Caki2 (cell line): Measurements from ENCODE around the gene SLX4IP. TPM values are rescaled to one million over a fixed set of nuclear protein-coding genes. Genes with fewer than 3 reads are reported as not detected.

Experiments
- DNase-seq: peaks from one replicate; pipeline ENCODE4 v3.0.0-alpha.2; 2015; ENCODE audit warnings: low read depth
- in situ Hi-C: cut with HindIII; loops from 2 replicates; pipeline ENCODE4 v1.10.0; 2016; ENCODE audit warnings: low sequenced_read_pairs, low pct_unique_long_range_greater_than_20kb, mixed read lengths
- total RNA-seq: library from RNA; depleted of rRNA; stranded (reverse); fragments of >200 nt; shearing (Covaris generic); gene quantifications from 2 replicates; pipeline ENCODE4 v1.2.3, GENCODE V29; 2014; ENCODE audit warnings: low replicate concordance

SLX4IP gene
- total RNA-seq, 1 experiment from 2014 or later: 2.3 TPM

DNA sequence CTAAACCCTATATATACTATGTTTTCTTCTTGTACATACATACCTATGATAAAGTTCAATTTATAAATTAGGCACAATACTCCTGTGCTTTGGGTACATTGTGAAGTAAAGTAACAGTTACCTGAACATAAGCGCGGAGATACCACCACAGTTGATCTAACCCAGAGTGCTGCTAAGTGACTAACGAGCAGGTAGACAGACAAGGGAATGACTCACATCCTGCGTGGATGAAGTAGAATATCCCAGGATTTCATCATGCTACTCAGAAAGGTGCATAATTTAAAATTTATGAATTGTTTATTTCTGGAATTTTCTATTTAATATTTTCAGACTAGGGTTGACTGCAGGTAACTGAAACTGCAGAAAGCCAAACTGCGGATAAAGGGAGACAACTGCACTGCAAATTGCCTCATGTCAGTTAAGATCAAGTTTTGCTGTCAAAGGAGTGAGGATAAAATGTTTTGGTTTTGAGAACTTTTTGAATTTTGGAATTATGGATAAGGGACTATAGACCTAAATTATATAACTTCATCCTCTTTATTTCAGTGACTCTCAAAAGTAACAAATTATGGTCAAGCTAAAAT, 15.5 kb upstream of the SLX4IP start:
- peak; percentile 47 for DNase-seq
- in situ Hi-C loops: no loop called here

- no peak for DNase-seq
- in situ Hi-C loops: no loop called here
Measured at GRCh38 chr20:10423735-10424134, 11.4 kb upstream of the SLX4IP start.

GRCh38 chr20:10427060-10427692, 7.9 kb upstream of the SLX4IP start:
- in situ Hi-C loops: no loop called here
- DNase-seq: peak; percentile 63

DNA sequence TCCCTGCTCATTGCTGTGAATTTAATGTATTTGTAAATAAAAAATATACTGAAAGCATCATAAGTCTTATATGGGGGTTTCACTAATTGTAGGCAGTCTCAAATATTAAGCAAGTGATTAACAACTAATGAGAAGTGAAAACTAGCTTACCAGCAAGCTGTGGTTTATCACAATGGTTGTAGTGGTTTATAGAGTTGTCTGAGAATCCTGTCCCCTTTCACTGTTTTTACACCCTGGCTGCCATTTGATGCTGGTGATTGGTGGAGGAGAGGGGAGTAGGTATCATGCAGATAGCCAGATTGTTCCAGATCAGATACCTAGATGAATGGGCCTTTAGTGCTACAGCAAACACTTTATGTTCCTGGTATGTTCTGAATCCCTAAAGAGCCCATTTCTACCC, 7.1 kb upstream of the SLX4IP start:
- DNase-seq: no peak
- in situ Hi-C loops: no loop called here

- no peak for DNase-seq
- in situ Hi-C loops: no loop called here
Measured at GRCh38 chr20:10429443-10429981, 5.6 kb upstream of the SLX4IP start.

- no peak for DNase-seq
- in situ Hi-C loops: no loop called here
Measured at GRCh38 chr20:10430000-10430466, 5.1 kb upstream of the SLX4IP start.

DNA sequence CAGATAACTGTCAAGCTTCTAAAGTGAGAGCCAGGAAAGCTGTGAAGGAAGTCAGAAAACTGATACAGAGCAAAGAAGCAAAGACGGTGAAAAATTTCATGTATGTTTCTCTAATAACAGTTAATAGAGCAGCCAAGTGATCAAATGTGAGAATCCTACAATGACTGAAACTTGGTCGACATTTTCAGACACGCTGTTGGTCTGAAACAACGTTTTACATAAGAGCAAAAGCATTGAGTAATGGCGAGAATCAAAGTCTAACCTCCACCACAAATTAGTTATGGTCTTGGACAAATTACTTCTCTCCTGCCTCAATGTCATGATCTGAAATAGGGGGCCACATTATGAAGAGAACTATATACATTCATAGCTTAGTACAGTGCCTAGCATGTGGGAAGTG, 4.4 kb upstream of the SLX4IP start:
- in situ Hi-C loops: no loop called here
- DNase-seq: no peak

DNA sequence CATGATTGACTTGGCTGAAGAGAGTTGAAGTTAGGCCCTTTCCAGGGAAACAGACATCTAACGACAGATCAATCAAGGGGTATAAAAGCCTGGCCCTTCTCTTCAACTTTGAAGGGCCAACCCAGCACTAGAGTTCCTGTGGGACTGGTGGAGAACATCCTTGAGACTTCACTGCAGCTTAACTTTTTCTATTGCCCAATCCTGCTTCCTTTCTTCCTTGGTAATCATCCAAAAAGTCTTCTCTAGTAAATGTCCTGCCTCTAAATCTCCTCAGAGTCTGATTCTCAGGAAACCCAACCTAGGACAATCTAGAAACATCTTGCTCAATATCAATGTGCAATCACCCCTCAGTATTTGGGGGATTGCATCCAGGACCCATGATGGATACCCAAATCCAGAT, 3.0 kb upstream of the SLX4IP start:
- in situ Hi-C loops: no loop called here
- DNase-seq: no peak

GRCh38 chr20:10433014-10433622, 2.0 kb upstream of the SLX4IP start:
- in situ Hi-C loops: no loop called here
- no peak for DNase-seq

DNA sequence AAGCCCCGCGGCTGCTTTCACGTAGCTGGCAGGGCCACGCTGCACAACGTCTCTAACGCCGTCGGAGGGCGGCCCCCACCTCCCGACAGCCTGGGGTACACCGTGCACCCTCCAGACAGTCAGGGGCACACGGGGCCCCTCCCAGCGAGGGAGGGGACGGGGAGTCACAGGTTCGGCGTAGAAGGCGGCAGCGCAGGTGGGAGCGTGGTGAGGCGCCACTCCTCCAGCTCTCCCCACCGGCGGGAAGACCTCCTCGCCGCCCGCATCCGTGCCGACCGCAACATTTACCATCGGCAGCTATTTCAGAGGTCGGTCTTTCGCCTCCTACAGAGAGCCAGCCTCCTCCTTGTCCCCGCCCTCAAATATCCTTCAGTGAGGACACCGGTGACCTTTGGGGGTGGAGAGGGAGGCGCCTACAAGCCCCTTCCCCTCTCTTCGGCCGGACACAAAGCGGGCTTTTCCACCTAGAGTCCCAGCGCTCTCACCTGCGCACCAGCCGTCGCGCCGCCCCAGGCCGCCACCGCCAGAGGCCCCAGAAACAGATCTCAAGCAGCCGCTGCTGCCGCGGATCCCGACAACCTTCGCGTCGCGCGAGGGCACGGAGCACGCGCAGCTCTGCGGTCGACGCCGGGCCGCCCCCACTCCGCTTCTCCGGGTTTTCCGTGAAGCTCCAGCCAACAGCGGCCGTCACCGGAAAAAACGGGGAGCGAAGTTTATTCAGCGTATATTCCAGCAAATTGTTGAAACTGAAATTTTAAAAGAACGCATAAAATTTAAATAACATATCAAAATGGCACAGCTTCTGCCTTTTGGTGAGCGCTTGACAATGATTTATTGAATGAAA, 1.3 kb upstream of the SLX4IP start, which contains the start of gene MKKS:
Gene MKKS (minus strand): TSS at position 600 of the 844 bp plus-strand sequence. CDS start 20,708 bp downstream, outside the sequence.
- in situ Hi-C loops: no loop called here
- DNase-seq: peak; percentile 94

DNA sequence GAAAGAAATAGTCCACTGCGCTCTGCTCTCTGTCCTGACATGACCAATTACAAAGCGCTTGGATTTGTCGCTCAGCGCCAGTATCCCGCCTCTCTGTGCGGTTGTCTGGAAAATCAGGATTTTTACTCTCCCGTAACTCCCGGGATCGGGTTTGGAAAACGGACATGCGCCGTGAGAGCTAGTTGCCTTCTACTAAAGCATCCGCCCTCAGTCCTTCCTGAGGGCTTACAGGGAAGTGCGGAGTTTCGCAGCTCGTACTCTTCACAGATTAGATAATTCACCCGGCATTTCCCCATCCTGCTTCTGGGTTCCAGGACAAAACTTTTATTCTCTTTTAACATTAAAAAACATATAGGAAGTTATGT, 656 bp upstream of the SLX4IP start:
- in situ Hi-C loops: no loop called here
- peak; percentile 97 for DNase-seq

GRCh38 chr20:10436053-10436699, 1.1 kb downstream of the SLX4IP start:
- no peak for DNase-seq
- in situ Hi-C loops: no loop called here

DNA sequence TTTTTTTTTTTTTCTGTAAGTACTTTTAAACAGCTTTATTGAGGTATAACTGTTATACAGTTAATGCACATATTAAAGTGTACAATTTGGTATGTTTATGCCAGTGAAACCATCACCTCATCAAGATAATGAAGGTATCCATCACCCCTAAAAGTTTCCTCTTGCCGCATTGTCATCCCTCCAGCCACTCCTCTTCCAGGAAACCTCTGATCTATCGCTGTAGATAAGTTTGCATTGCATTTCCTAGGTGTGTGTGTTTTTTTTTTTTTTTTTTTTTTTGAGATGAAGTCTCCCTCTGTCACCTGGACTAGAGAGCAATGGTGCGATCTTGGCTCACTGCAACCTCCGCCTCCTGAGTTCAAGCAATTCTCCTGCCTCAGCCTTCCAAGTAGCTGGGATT, 3.1 kb downstream of the SLX4IP start:
- in situ Hi-C loops: no loop called here
- DNase-seq: no peak

- in situ Hi-C loops: no loop called here
- no peak for DNase-seq
Measured at GRCh38 chr20:10443936-10444335, 8.8 kb downstream of the SLX4IP start.

- DNase-seq: no peak
- in situ Hi-C loops: no loop called here
Measured at GRCh38 chr20:10445758-10446157, 10.7 kb downstream of the SLX4IP start.

DNA sequence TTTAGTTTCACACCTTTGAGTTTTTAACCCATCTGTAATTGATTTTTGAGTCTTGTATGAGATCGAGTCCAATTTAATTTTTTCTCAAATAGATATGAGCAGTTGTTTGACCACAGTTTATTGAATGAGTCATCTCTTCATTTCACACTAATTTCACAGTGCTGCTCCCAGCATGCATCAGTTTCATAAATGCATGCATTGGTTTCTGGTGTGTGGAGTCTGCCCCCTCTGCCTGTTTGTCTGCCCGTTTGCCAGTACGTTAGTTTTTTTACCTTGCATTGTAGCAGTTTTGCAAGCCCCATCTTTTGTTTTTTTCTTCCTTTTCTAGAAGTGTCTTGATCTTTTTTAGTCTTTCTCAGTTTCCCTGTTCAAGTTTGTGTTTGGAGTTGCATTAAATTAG, 11.9 kb downstream of the SLX4IP start:
- DNase-seq: peak; percentile 47
- in situ Hi-C loops: no loop called here

DNA sequence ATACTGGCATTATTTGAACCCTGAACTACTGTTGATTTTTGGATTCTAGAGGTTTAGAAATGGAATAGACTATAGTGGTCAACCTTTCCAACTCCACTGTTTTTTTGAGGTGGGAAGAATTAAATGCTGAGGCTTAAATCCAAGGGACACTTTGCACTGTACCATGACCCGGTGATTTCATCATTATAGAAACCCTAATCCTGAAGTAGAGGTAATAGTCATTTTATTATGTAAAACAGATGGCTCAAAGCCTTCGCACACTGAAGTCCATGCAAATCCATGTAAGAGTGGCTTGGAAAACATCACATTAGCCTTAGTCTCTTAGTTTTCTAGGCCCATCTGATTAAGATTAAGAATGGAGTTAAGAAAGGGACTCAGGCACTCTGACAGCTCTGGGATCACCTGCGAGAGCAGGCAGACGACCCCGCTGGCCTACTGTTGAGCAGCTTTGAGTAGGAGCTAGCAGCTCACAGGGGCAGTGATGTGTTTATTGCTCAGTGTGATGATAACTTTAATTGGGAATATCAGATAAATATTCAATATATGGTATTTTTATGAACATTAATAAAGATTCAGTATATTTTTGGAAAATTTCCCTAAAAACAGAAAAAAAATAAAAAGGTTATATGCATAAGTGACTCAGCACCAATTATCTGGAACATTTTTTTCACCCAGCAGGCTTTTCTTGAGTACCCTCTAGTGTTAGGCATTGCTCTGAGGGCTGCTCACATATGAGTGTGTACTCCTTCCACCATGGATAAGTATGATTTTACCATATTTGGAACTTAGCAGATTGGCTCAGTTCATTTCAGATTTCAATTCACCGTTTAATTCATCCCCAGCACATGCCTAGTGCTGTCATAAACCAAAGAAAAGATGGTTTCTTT, 13.4 kb downstream of the SLX4IP start:
- DNase-seq: peak; percentile 26
- in situ Hi-C loops: no loop called here
